HUDEP-2 (cell line): ENCODE results near the gene NTNG1.
A peak's percentile ranks its signal among the peaks of the same experiment; 100 is the strongest.

Experiments
- DNase-seq, 76 experiments: peaks; one replicate each; lab custom pipeline; 2025; ENCODE audit not compliant: unreplicated experiment in 76 of 76; lab: John Stamatoyannopoulos, UW

Gene NTNG1

DNA sequence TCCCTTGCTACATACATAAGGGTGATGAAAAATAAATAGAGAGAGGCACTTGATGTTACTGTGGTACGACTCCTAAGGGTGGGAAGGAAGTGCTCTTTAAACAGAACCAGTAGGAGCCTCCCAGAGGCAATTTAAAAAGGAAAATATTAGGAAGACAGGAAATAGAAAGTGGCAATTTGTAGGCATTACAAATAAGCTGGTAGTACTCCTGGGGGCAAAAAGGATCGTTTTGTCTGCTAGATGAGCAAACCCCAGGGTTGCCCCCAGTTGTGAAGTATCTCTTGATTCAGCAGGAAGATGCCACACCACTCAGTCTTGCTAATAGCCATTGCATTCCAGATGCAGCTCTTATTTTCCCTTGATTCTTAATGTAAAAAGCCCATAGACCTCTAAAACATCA lies 303.0 kb downstream of the NTNG1 start:
- DNase-seq, result no peak

GRCh38 chr1:107444302-107444701 lies 303.5 kb downstream of the NTNG1 start:
- no peak for DNase-seq

GRCh38 chr1:107449326-107449725 lies 308.5 kb downstream of the NTNG1 start:
- no peak for DNase-seq

DNA sequence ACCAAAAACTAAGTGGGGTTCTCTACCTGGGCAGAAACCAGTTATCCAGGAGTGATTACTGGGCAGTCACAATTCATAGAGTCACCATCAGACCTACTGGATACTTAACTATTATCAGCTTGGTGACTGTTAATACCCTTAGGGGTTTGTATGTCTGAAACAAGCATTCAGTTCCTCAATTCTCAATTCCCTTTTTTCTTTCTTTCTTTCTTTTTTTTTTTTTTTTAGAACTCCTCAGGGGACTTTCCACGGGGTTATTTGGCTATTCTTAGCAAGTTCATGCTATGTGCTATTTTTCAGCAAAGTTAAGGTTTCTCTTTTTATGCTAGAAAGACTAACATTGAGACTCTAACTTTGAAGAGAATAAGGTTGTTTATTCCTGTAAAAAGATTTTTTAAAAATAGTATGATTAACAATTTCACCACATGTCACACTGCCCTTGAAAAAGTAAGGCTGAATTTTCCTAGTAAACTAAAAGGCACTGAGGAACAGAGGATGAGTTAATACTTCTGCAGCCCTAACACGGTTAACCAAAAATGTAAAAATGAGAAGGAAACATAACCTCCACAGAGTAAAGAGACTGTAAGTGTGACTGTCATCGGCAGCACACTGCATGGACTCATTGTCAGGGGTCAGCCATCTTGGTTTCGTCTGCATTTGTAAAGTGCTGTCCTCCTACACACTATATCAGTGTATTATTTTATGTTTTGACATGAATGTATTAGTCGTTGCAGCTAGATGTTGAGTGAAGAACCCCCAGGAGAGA lies 310.2 kb downstream of the NTNG1 start:
- DNase-seq, result no peak

- DNase-seq, result no peak
These were observed 310.9 kb downstream of the NTNG1 start for GRCh38 chr1:107451715-107452114.

DNA sequence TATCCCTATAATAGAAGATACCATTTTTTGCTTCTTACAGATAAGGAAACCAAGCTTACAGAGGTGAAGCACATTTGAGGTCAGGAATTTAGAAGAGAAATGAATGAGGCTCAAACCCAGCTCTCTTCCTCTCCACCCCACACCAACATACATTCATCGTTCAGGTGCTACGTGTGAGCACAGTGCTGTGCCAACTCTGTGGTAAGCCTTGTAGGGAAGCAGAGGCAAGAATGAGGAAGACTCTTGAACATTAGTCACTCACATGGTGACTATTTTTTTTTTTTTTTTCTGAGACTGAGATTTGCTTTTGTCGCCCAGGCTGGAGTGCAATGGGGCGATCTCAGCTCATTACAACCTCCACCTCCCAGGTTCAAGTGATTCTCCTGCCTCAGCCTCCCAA lies 314.0 kb downstream of the NTNG1 start:
- no peak for DNase-seq

DNA sequence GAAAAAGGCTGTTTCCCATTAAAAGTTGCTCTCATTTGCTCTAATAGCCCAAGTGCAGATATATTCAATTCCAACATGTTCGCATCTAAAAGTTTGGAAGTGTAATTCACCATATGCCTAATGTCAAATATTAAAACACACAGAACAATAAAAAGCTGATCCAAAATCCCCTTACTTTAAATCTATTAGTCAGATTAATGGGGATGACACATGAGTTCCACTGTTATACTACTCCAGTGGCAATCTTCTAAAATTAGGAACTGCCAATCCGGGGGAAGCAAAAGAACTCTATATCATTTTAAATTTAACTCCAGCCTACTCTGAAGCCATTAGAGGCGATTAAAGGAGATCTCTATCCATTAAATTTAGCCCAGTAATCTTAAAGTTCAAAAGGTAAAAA lies 317.1 kb downstream of the NTNG1 start:
- DNase-seq, result no peak

- DNase-seq, result no peak
These were observed 318.5 kb downstream of the NTNG1 start for GRCh38 chr1:107459204-107459904.

DNA sequence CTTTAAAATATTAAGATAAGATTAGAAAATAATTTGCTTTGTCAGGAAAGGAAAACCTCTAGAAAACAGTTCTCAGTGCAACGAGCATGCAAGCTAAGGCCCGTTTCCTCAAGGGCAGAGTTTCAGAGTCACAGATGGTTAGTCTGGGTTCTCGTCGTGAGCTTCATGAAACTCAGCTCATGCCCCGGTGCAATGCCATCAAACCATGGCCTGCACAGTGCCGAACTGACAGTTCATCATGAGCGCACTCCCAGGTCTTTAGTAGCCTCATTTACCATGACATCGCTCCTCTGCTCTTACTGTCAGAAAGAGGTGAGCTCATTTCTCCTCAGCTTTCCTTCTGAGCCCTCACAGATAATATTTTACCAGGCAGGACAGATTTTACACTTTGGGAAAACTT lies 319.2 kb downstream of the NTNG1 start:
- no peak for DNase-seq

GRCh38 chr1:107464827-107465226 lies 324.0 kb downstream of the NTNG1 start:
- no peak for DNase-seq

- no peak for DNase-seq
These were observed 326.4 kb downstream of the NTNG1 start for GRCh38 chr1:107467286-107467685.

DNA sequence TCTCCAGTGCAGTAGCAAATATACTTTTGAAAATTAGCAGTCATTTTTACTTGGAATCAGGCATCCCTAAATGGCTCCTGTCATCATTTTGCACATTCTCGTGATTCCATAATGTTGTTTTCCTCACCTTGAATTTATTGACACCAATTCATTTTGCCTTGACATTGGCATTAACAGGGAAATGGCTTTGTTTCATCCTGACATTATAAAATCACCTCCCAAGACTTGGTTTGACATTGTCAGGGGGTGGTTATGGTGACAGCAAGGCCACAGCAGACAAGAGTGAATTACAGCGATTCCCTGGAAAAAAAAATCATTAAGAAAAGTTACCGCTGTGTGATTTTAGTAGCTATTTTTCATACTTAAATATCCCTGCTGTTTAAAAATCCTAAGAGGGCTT lies 327.0 kb downstream of the NTNG1 start:
- DNase-seq, result no peak

GRCh38 chr1:107473065-107473464 lies 332.2 kb downstream of the NTNG1 start:
- no peak for DNase-seq

DNA sequence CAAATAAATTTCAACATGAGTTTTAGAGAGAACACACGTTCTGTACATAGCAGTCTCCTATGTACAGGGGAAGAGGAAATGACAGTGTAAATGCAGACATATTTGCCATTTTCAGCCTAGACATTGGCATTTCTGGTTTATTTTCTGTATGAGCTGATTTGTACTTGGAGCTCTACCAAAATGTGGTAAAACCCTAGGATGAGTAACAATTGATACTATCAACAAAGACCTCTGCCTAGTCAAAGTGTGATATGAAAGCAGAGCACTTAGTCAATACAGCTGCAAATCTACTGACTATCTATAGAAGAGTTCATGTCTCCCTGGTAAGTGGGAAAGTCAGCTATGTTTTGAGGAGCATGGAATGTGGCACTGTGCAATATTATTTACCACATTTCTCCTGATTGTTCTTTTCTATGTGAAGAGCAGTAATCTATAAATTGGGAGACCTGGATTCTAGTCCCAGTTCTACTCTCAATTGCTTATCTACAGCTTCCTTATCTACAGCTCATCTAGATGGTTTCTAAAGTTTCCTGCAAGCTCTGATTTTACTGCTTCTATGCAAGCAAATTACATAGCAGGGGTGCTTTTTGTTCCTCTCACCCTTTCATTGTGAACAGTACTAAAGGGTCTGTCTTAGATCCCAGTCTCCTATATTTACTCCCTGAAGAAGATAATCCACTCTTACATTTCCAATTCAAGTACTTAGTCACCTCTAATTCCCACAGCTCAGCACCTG lies 334.2 kb downstream of the NTNG1 start:
- no peak for DNase-seq

DNA sequence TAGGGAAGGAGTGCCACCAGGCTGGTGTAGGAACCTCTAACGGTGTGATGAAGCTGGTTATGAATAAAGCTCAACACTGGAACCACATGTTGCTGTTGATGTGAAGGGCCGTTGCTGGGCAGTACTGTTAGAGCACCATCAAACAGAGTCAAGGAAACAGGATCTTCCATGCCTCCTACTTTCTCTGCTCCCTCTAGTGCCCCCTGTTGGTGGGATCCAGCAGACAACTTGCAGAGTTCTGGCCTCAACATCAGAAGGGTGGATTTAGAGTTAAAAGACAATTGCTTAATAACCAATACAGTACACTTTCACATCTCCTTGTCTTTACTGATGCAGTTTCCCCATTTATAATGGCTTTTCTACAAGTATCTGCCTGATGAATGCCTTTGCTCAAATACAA lies 336.4 kb downstream of the NTNG1 start:
- DNase-seq, result peak in 2 of 76 experiments; percentile 4

DNA sequence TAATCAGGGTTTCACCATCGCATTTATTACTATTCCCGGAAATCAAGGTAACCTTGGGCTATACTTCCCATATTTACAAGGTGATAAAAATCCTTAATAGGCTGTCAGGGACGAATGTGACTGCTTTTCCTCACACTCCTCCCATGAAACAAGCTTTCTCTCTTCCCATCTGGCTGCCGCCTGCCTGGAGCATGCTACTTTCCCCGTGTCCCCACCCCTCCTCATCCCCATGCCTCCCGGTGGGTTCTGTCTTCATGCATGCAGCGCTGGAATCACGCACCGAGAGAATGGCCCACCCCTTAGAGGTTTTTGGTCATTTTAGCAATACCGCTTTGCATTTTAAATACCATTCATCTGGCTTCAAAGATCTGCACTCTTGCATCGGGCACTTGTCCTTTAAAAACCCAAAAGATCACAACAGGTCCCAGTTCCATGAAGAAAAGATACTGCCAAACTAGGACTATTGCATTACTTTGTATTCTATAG lies 339.1 kb downstream of the NTNG1 start:
- no peak for DNase-seq

DNA sequence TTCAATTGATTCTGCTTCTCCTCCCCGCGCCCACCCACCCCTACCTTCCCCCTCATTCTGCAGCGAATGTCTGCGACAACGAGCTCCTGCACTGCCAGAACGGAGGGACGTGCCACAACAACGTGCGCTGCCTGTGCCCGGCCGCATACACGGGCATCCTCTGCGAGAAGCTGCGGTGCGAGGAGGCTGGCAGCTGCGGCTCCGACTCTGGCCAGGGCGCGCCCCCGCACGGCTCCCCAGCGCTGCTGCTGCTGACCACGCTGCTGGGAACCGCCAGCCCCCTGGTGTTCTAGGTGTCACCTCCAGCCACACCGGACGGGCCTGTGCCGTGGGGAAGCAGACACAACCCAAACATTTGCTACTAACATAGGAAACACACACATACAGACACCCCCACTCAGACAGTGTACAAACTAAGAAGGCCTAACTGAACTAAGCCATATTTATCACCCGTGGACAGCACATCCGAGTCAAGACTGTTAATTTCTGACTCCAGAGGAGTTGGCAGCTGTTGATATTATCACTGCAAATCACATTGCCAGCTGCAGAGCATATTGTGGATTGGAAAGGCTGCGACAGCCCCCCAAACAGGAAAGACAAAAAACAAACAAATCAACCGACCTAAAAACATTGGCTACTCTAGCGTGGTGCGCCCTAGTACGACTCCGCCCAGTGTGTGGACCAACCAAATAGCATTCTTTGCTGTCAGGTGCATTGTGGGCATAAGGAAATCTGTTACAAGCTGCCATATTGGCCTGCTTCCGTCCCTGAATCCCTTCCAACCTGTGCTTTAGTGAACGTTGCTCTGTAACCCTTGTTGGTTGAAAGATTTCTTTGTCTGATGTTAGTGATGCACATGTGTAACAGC lies 339.9 kb downstream of the NTNG1 start:
- DNase-seq, result no peak

DNA sequence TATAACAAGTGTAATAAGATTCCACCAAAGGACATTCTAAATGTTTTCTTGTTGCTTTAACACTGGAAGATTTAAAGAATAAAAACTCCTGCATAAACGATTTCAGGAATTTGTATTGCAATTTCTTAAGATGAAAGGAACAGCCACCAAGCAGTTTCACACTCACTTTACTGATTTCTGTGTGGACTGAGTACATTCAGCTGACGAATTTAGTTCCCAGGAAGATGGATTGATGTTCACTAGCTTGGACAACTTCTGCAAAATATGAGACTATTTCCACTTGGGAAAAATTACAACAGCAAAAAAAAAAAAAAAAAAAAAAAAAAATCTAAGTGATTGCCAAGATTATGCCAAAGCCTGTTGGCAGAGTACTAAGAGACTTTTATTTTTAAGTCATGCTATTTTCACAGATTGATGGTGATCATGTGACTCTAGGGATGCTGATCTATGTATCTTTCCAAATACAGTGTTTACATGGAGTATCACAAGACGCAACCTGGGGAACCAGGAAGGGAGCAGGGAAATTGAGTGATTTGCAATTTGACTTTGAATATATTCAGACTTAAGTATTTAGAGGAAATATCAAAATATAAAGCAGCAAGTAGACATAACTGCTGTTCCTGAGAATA lies 341.0 kb downstream of the NTNG1 start:
- DNase-seq, result no peak

DNA sequence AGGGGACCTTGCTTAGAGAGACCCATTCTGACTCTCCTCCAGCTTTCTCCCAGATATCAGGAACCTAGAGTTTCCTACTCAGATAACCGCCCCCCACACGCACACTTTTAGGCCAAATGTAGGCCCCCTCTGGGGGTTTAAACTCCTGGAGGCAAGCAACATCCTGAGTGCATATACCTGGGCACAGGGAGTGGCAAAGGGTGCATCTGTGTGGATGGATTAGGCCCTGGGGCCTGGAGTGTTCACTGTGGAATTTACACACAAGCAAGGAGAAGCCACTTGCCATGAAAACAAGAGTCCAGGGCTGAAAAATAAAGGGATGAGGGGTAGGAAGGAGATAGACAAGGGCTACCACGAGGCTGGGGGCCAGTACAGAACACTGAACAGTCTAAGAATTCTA lies 343.1 kb downstream of the NTNG1 start:
- no peak for DNase-seq

DNA sequence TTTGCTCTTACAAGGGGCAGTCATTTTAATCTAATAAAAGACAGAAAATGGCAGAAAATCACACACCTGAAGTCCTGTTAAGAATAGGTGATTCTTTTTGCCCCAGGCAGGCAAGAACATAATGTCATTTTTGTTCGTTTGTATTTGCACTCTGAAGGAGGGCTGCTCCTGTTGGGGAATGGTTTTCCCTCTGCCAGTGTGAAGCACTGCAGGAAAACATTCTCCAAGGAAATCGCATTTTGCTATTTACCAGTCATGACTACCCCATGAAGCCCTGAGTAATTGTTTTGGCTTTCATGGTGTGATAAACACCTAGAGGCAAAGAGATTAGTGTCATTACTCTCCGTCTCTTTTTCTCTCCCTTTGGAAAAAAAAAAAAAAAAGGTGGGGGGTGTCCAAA lies 345.5 kb downstream of the NTNG1 start:
- DNase-seq, result no peak
